ENCODE measurements around the gene PEX11B.

DNA sequence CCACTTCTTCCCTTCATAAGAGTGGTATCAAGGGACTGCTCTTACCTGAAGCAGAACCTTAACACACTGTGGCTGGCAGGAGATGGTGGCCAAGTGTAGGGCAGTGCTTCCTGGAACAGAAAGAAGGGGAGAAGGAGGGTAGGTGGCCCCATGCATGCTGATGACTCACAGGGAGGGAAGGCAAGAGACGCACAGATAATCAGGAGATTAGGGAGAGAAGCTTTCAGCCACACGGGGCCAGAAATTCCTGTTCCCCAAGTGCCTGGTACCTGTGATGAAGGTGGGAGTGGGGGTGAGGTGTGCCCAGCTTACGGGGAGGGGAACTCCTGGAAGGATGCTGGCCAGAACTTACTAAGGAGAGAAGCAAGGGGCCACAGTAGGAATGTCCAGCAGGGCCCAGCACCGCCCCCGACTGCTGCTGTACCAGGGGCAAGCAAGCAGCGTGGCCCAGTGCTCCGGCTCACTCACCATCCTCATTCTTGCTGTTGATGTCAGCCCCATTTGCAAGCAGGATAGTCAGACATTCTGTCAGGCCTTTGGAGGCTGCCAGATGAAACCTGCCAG is 40.5 kb downstream of the PEX11B start:
- TF ChIP-seq CTCF (IDR thresholded peaks at IDR 0.05), result no peak
- TF ChIP-seq POLR2A (IDR thresholded peaks at IDR 0.05), result no peak
